CD1c-positive myeloid dendritic cell (primary cell): ENCODE measurements around the gene RPL10A.
A peak's percentile ranks its signal among the peaks of the same experiment; 100 is the strongest.

Experiments
- DNase-seq: peaks from one replicate; pipeline ENCODE4 v3.0.0-alpha.2; 2016; ENCODE audit errors: extremely low spot score

Gene RPL10A

GRCh38 chr6:35491558-35492257 lies 23.5 kb downstream of the RPL10A start:
- no peak for DNase-seq

DNA sequence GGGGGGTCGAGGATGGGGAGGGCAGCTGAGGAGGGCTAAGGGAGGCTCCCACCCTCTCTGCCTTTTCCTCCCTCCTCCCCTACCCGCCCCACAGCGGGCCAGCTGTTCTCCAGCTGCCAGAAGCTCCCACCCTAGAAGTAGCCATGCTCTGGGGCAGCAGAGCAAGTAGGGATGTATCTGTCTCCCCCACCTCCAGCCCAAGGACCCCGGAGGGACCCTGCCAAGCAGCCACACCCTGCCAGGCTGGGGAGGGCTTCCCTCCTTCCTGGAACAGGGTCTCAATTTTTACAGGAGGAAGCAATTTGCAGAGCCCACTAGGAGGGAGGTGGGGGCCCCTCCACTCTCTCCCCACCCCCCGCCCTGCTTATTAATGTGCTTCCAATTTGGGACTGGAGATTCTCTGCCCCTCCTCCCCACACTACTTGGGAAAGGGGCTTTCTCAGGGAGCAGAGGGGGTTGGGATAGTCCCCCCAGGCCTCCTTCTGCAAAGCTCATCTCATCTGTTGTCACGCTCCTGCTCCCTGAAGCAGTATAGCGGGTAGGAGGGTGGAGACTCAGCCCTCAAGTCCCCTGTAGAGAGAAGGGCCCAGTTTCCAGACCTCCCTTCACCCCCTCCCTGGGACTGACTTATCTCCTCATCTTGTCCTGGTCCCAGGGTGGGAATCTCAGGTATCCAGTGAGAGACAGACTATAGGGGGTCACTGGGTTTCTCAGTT lies 24.2 kb downstream of the RPL10A start:
- DNase-seq = no peak

GRCh38 chr6:35492974-35493284 lies 24.7 kb downstream of the RPL10A start:
- peak; percentile 56 for DNase-seq

DNA sequence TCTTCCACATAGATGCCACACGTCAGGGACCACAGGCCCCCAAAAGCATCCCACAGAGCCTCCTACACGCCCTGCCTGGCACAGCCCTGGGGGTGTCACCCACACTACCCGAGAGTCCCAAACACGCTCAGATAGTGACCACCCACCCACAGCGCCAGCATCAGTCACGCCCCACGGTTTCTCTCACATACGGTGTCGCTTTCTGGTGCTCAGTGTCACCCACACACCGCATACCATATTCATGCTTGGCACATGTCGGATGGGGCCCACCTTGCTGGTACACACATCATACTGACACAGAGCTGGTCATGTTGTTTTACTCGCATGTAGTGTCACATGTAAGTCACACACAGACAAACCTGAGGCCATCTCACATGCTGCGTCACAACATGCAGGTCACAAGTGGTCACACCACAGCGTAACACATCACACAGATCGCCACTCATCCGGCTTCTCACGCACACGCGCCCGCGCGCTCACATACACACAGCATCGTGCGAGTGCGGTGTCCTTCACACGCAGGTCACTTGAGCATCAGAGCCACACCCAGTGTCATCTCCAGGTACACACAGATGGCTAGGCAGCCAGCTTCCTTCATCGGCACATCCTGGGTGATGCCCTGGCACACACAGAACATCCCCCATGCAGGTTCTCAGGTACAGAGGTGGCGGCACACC lies 25.2 kb downstream of the RPL10A start:
- no peak for DNase-seq

DNA sequence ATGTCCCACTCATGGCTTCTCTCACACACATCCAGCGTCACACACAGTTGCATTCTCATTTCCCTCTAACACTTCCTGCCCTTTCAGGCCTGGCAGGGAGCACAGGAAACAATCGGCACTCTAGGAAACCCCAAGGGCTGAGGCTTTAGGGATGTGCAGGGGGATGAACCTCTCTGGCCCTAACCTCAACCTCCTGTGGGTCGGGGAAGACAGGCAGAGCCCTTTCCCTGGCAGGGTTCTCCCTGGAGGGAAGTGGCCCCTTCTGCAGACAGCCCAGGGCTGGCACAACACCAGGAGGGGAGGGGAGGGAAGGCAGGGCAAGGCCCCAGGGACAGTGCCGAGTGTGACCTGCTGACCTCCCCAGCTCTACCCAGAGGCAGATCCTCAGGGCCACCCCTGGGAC lies 26.0 kb downstream of the RPL10A start:
- DNase-seq = peak; percentile 85

DNA sequence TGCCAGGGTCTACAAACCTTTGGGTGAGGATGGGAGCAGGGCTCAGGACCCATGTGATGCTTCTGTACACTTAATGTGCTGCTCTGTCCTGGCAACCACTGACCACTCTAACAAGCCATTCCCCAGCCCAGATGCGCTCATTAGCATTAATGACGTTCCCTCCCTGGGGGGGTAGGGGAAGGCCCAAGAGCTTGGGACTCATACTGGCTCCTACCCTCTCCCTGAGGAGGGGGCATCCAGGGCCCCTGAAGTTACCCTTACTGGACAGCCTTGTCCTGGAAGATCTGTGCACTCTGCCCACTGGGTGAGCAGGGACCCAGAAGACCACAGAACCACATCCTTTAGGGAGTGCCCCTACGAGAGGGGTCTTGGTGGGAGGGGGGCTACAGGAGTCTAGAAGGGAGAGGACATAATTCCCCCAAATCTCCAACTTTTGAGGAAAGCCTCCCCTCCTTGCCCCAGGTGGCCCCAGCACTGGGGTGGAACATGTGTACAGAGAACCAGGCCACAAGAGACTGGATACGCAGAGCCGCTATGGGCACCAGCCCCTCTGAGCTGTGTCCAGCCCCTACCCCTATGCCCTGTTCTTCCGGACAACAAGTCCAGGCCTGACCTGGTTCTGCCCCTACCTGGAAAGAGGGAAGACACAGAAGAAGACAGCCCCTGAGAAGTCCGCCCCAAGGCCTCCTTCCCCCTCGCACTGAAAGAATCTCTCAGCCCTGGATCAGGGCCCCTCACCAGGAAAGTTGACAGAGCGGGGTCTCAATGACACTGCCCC lies 27.2 kb downstream of the RPL10A start:
- no peak for DNase-seq

GRCh38 chr6:35496036-35496840 lies 28.0 kb downstream of the RPL10A start:
- DNase-seq = no peak

DNA sequence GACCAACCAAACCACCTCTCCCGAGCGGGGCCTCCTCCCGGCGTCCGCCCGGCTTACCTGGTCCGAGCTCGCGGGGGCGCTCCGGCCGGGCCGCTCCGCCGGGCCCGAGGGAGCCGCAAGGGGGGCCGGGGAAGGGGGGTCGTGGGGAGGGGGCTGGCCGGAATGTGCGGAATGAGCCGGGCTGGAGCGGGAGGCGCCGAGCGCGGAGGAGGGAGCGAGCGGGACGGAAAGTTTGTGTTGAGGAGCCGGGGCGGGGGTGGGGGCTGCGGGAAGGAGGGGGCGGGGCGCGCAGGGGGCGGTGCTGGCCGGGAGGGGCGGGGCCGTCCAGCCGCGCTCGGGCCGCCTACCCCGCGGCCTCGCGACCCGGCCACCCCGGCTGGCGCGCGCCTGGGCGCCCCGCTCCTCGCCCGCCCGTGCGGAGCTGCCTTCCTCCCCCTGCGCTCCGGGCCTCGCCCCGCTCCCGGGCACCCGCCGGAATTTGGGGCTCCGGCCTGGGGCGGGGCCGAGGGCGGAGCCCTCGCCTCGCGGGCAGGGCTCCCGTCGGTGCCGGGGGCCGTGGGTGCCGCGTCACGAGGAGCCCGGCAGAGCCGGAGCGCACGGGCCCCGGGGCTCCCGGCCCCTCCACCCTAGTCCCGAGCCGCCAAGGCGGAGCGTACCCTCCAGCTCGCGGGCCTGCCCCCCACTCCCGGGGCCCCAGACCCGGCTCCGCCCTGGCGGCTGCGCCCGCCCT lies 28.8 kb downstream of the RPL10A start, which contains the start of gene TEAD3:
TEAD3 (minus strand) TSS at position 239 of the 730 bp plus-strand sequence.
- peak; percentile 41 for DNase-seq

GRCh38 chr6:35497571-35498421 lies 29.6 kb downstream of the RPL10A start:
- DNase-seq = peak; percentile 13

GRCh38 chr6:35498422-35499067 lies 30.3 kb downstream of the RPL10A start:
- no peak for DNase-seq

DNA sequence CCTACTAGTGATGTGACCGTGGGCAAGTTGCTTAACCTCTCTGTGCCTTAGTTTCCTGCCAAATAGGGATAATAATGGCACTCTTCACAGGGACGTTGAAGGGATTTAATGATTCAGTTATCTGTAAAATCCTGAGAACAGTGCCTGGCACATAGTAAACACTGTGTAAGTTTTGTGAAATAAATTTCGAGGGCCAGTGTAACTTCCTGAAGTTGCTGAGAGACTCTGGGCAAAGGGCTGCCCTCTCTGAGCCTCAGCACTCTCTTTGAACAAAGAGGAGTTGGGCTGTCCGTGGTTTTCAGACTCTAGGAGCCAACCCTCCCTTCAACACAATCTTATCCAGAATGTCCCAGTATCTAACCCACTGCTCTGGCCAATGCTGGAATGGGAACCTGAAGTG lies 31.2 kb downstream of the RPL10A start:
- DNase-seq = no peak

DNA sequence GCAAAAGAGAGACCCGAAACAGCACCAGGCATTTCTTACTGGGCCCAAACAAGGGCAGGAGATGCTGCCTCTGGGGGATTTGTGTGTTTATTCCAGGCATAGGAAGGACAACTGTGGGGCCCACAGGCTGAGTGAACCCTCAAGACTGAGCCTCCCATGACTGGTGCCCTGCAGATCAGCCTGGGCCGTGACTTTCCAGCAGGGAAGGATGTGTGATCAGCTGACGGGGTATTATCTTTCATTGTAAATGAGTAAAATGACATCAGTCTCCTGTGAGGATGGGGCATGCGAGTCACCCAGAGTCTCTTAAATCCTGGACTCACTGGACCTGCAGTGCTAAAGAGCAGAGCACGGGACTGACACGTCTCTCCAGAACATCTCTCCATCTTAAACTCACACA lies 32.6 kb downstream of the RPL10A start:
- no peak for DNase-seq

GRCh38 chr6:35501784-35502183 lies 33.6 kb downstream of the RPL10A start:
- DNase-seq = no peak

- no peak for DNase-seq
These were observed 35.3 kb downstream of the RPL10A start for GRCh38 chr6:35503534-35503933.

DNA sequence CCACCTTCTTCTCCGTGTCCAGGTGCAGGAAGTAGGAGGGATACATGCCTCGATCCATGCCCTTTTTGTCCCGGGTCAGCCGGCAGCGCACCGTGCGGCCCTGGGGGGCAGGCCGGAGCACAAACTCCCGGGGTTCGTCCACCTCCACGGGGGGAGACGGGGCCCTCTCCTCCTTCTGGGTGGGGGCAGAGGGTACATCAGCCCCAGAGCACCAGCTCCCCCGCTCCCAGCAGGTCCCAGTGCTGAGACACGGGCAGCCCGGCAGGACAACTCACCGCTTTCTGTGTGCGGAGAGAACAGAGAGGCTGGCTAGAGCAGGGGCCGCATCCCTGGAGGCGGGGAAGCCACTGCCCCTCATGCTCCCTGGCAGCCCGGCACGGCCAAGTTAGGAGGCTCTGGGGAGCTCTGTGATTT lies 37.8 kb downstream of the RPL10A start:
- DNase-seq = no peak

DNA sequence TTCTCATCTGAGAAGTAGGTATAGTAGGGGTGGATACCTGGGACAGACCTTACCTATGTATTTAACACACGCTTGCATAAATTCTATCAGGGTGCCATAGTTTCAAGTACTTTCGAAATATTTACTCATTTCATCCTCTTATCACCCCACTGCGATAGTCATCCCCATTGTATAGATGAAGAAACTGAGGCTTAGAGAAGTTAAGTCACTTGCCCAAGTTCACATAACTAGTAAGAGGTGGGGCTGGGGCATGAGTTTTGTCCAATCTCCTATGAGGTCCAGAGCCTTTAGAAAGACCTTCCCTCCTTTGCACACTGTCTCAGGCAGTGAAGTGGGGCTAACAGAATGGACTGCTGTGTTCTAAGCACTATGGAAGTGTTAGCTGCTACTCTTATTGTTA lies 38.3 kb downstream of the RPL10A start:
- no peak for DNase-seq

DNA sequence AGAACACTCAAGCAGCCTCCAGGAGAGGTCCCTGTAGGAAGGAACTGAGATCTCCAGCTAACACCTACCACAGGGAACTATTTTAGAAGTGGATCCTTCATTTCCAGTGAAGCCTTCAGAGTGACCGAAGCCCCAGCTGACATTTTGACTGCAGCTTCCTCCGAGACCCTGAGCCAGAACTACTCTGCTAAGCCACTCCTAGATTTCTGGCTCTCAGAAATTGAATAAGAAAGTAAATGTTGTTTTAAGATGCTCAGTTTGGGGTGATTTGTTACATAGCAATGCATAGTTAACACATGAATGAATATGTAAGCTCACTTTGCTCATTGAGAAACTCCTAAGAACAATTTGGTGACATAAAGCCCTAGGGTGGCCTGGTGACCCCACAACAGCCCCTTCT lies 39.0 kb downstream of the RPL10A start:
- DNase-seq = no peak

DNA sequence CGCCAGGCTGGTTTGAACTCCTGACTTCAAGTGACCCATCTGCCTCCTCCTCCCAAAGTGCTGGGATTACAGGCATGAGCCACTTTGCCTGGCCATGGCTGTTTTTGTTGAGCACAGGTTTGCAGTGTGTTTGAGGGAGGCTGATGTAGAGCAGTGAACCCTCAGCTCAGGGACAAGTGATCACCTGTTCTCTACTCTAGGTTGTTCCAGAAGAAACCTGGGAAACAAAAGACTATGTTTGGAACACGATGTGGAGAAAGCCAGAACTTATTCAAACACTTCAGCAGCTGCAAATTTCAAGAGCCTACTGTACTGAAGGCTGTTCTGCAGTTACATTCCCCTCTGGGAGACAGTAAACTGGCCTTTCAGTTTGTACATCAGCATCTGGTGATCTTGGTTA lies 39.8 kb downstream of the RPL10A start:
- DNase-seq = no peak

GRCh38 chr6:35508542-35508941 lies 40.3 kb downstream of the RPL10A start:
- no peak for DNase-seq
